ENCODE data around the gene PRDX6. TPM values are rescaled to one million over a fixed set of nuclear protein-coding genes. Genes with fewer than 3 reads are reported as not detected.

Gene PRDX6
- polyA plus RNA-seq, 1 experiment: 885 TPM

GRCh38 chr1:173432331-173432730, 44.8 kb upstream of the PRDX6 start:
- POLR2A ChIA-PET: no interaction called here
- Histone ChIP-seq H3K27me3 (ENCODE audit: control insufficient read depth, insufficient read depth, low read length) (no peaks in the 10 kb centered on the region), H3K36me3 (ENCODE audit: control insufficient read depth, insufficient read depth, low read length) (no peaks in the 10 kb centered on the region), H3K4me3 (ENCODE audit: low read depth, low read length) (no peak overlapping the region)
- no peak for TF ChIP-seq CTCF (IDR thresholded peaks at IDR 0.05; ENCODE audit: insufficient read depth, low read depth, low read length)
- no peak for DNase-seq (ENCODE audit: low read depth)
- CTCF ChIA-PET: interaction anchor here (0.9 to 3.4 kb wide), 5 partner anchors 7 to 193 kb away, joined by 3 to 13 read pairs (median 4); no protein-coding TSS in a partner anchor

- no peak for DNase-seq (ENCODE audit: low read depth)
- no peaks in the 10 kb centered on the region for H3K27me3 ChIP-seq (ENCODE audit: control insufficient read depth, insufficient read depth, low read length)
- CTCF ChIA-PET: interaction anchor here (0.6 kb wide), 1 partner anchor 25 kb away, joined by 4 read pairs; no protein-coding TSS in a partner anchor
- no peak overlapping the region for H3K4me3 ChIP-seq (ENCODE audit: low read depth, low read length)
- POLR2A ChIA-PET: no interaction called here
- TF ChIP-seq CTCF (IDR thresholded peaks at IDR 0.05; ENCODE audit: insufficient read depth, low read depth, low read length): no peak
- no peaks in the 10 kb centered on the region for H3K36me3 ChIP-seq (ENCODE audit: control insufficient read depth, insufficient read depth, low read length)
These were observed 43.3 kb upstream of the PRDX6 start for GRCh38 chr1:173433751-173434326.

- no peak for TF ChIP-seq CTCF (IDR thresholded peaks at IDR 0.05; ENCODE audit: insufficient read depth, low read depth, low read length)
- ChIA-PET POLR2A (no interaction called here), CTCF (interaction anchor here (0.6 kb wide), 1 partner anchor 187 kb away, joined by 4 read pairs; no protein-coding TSS in a partner anchor)
- H3K4me3 ChIP-seq (ENCODE audit: low read depth, low read length): no peak overlapping the region
- no peak for DNase-seq (ENCODE audit: low read depth)
- no peaks in the 10 kb centered on the region for H3K27me3 ChIP-seq (ENCODE audit: control insufficient read depth, insufficient read depth, low read length)
- no peaks in the 10 kb centered on the region for H3K36me3 ChIP-seq (ENCODE audit: control insufficient read depth, insufficient read depth, low read length)
These were observed 40.2 kb upstream of the PRDX6 start for GRCh38 chr1:173436841-173437428.

- Histone ChIP-seq H3K27me3 (ENCODE audit: control insufficient read depth, insufficient read depth, low read length) (no peaks in the 10 kb centered on the region), H3K36me3 (ENCODE audit: control insufficient read depth, insufficient read depth, low read length) (no peaks in the 10 kb centered on the region), H3K4me3 (ENCODE audit: low read depth, low read length) (no peak overlapping the region)
- ChIA-PET POLR2A (interaction anchor here (0.5 kb wide), 1 partner anchor 38 kb away, joined by 3 read pairs; the partner anchor contains the start of gene PRDX6), CTCF (interaction anchor here (1.3 to 2.5 kb wide), 3 partner anchors 8 to 24 kb away, joined by 3 to 13 read pairs (median 3); no protein-coding TSS in a partner anchor)
- DNase-seq (ENCODE audit: low read depth): no peak
- TF ChIP-seq CTCF (IDR thresholded peaks at IDR 0.05; ENCODE audit: insufficient read depth, low read depth, low read length): no peak
These were observed 38.5 kb upstream of the PRDX6 start for GRCh38 chr1:173438675-173439074.

- ChIA-PET CTCF (interaction anchor here (2.5 kb wide), 1 partner anchor 10 kb away, joined by 13 read pairs; no protein-coding TSS in a partner anchor), POLR2A (no interaction called here)
- no peaks in the 10 kb centered on the region for H3K36me3 ChIP-seq (ENCODE audit: control insufficient read depth, insufficient read depth, low read length)
- H3K4me3 ChIP-seq (ENCODE audit: low read depth, low read length): no peak overlapping the region
- no peaks in the 10 kb centered on the region for H3K27me3 ChIP-seq (ENCODE audit: control insufficient read depth, insufficient read depth, low read length)
- DNase-seq (ENCODE audit: low read depth): no peak
- TF ChIP-seq CTCF (IDR thresholded peaks at IDR 0.05; ENCODE audit: insufficient read depth, low read depth, low read length): no peak
These were observed 36.7 kb upstream of the PRDX6 start for GRCh38 chr1:173440430-173440829.

Data from BJ (cell line).